GM18502 (cell line): ENCODE data around the gene ELK4.
"Not testable (repeated sequence)": the region's sequence is repeated elsewhere in the genome, so short reads cannot be mapped to it uniquely, and the experiment has no call there.

Source experiments
- ATAC-seq: cut with Tn5 transposase; IDR thresholded peaks from one replicate; pipeline ENCODE4 v1.9.1; 2021; ENCODE audit warnings: mild to moderate bottlenecking; ENCODE audit not compliant: unreplicated experiment, poor library complexity

Gene ELK4

DNA sequence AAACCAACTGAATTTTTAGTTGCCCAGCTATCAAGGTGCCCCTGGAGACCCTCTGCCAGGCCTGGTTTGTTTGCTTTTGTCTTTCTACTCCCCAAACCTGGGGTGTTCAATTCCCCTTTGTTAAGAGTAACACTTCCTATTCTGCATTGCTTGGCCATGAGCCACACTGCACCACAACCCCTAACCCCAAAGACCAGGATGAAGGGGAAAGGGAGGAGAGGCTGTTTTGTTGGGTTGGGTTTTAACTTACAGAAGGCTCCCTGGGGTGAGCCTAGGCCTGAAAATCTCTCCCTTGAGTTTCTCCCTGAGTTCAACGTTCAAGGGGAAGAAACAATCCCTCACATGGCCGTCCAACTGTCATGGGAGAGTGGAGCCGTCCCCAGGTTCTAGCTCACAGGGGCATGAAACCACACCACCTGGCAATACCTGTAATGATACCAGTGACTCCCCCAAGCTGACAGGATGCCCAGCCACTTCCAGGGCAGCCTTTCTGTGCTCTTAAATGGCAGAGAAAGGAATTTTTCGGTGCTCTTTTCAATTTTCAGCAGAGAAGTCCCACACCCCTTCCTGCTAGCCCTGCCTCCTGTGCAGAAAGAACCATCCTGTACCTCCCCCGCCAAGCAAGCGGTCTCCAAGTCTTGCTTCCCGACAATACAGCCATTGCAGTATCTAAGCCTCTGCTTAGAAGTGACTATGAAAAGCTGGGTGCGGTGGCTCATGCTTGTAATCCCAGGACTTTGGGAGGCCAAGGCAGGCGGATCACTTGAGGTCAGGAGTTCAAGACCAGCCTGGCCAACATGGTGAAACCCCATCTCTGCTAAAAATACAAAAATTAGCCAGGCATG, 33.6 kb upstream of the ELK4 start:
- no peak for ATAC-seq

- no peak for ATAC-seq
These were observed 32.7 kb upstream of the ELK4 start for GRCh38 chr1:205664399-205665017.

- no peak for ATAC-seq
These were observed 31.6 kb upstream of the ELK4 start for GRCh38 chr1:205663286-205663936.

DNA sequence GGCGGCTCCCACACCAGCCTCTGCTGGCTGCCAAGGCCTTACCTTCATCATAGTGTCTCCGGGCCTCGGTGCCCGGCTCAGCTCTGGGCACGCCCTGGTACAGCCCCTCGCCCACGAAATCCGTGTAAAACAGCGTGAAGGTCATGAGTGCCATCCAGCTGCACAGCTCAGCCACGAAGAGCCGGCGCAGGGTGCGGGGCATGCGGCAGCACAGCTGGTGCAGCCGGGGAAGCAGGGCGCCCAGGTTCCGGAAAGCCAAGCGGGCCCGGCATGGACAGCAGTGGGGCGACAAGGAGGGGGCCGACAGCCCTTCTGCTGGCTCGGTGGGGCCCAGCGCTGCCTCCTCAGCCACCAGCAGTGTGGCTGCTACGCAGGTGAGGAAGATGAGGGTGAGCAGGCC, 31.0 kb upstream of the ELK4 start:
- ATAC-seq, result no peak

DNA sequence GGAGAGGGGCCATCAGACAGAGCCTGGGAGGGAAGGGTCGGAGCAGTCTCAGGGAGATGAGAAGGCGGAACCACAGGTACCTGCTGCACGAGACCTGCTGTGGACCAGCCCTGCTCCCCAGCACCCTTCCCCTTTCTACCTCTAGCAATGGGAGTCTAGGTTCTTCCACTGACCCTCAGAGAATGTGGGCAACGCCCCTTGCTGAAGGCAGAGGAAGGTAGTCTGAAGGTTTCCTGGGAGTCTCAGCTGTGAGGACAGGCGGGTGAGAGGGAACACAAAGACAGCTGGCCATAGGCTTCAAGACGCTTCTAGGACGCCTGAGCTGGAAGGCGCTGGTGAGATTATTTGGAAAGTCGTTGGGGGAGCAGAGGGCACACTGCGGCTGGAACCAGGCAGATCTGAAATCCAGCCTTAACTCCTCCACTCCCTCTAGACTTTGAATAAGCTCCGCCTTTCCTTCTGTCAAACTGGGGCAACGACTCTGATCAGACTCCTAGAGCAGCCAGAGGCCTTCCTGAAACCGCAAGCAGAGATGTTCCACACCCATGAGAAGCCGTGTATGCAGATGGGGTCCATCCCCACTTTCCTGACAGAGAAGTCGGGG, 30.4 kb upstream of the ELK4 start:
- no peak for ATAC-seq

DNA sequence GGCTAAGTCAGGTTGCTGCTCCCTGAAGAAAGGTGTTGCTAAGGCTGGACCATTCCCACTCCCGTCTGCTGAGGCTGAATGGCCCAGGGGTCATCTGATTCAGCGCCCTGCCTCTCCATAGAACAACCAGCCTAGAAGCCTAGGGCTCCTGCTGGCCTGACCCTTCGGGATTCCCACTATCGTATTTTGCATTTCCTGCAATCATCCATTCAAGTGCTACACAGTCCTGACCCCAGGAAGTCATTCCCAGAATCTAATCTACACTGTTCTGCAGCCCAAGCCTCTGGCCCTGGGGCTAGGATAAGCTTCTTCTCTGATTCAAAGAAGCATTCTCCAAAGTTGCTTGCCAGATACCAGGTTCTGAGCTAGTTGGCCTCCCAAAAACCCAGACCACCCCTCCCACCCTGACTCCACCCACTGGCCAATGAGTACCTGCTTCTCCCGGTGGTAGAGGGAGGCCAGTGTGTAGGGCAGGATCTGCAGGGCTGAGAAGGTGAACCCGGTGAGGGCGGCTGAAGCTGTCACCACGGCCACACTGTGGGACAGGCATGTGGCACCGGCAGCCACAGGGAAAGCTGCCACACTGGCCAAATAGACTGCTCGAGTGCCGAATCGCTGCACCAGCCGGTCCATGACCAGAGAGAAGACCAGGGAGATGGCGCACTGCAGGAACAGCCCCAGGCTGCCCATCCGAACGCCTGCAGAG, 29.8 kb upstream of the ELK4 start:
- ATAC-seq, result no peak

DNA sequence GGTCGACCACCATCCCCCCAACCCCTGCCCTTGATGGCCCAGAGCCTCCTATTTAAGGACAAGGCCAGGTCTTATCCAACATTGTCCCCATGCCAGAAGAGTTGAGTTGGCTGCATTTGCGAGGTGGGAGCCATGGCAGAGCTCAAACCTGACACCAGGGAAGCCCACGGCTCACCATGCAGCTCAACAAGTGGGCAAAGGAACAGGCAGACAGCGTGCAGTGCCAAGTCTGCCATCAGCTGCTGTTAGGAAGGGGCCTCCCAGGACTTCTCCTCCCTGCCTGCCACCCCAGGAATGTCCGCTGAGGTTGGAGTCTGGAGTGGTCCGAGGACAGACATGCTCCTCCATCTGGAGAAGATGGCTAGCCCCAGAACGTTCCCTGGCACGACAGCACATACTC, 28.6 kb upstream of the ELK4 start:
- ATAC-seq, result no peak

- ATAC-seq, result peak; percentile 67
These were observed 27.3 kb upstream of the ELK4 start for GRCh38 chr1:205658943-205659581.

DNA sequence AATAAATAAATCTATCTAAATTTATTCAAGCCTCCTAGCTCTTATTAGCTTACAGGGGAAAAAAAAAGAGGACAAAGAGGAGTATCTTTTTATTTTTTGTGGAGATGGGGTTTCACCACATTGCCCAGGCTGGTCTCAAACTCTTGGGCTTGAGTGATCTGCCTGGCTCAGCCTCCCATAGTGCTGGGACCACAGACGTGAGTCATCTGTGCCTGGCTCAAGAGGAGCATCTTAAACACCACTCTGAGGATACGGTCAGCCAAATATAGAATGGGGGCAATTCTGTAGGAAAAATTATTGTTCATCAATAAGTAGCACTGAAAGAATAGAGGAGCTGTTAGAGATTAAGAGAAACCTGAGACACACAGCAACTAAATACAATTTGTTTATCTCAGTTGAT, 24.4 kb upstream of the ELK4 start:
- ATAC-seq, result no peak

GRCh38 chr1:205652984-205653383, 21.2 kb upstream of the ELK4 start:
- ATAC-seq, result no peak

DNA sequence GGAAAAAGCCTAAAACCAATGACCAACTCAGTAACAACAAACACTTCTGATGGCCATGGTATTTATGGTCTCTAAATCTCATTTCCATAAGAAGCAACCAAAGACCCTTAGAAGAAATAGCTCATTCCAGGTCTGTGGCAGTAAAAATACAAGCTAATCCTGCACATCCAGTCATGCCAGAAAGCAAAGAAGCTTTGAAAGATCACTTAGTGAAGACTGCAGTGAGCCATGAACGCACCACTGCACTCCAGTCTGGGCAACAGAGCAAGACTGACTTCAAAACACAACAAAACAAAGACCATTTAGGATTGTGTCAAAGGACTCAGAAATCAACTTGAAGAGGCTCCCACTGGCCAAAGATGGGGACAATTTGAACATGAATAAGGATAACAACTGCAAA, 18.4 kb upstream of the ELK4 start:
- no peak for ATAC-seq

- ATAC-seq, result no peak
These were observed 13.7 kb upstream of the ELK4 start for GRCh38 chr1:205645519-205645918.

DNA sequence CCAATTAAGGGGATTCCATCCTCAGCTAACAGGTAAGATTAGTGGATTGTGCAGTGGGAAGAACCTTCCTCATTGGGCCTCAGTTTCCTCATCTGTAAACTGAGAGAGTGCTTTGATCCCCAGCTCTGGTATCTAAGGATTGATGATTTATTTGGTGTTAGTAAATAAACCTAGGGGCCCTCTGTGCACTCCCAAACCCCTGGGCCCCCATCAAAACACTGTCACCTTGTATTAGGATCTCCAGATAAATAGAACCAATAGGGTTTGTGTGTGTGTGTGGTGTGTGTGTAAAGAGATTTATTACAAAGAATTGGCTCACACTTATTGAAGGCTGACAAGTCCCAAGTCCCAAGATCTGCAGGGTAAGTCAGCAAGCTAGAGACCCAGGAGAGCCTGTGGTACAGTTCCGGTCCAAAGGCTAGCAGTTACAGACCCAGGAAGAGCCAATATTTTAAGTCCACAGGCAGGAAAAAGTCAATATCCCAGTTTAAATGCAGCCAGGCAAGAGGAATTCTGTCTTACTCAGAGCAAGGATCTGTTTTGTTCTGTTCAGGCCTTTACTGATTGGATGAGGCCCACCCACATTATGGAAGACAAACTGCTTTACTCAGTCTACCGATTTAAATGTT, 11.0 kb upstream of the ELK4 start:
- ATAC-seq, result no peak

DNA sequence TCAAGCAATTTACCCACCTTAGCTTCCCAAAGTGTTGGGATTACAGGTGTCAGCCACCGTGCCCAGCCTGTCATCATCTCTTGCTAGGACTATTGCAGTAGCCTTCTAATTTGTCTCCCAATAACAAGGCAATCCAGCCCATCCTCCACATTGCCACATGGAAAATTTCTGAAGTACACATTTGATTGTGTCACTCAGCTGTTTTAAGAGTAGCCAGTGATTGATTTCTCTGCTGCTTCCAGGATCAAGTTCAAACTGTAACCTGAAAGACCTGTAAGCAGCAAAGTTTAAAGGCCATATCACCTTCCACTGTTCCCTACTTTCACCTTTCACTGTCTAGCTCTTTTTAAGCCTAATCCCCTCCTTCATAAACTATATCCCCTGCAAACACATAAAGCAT, 7.8 kb upstream of the ELK4 start:
- no peak for ATAC-seq

DNA sequence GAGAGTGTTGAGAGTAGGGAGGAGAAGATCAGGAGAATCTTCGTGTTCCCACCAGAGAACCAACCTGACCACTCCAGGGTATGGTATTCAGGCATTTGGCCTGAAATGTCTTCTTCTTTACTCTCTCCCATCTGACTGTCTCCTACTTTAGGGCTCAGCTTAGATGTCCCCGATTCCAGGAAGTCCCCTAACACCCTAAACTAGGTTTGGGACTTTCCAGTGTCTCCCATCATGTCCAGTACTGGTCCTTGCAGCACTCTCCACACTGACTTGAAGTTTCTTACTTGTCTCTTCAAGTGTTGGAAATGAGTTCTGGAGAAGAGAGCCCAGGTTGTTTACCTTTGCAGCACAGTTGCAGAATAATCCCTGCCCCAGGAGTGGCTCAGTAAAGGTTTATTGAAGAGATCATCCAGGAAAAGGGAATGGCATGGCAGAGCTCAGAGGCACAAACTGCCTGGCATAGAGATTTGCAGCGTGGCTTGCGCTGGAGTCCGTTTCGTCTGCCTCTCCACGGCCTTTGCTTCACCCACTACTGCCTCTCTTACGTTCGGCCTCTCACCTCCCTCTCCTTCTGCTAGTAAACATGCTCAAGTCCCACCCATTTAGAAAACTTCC, 6.2 kb upstream of the ELK4 start:
- no peak for ATAC-seq

DNA sequence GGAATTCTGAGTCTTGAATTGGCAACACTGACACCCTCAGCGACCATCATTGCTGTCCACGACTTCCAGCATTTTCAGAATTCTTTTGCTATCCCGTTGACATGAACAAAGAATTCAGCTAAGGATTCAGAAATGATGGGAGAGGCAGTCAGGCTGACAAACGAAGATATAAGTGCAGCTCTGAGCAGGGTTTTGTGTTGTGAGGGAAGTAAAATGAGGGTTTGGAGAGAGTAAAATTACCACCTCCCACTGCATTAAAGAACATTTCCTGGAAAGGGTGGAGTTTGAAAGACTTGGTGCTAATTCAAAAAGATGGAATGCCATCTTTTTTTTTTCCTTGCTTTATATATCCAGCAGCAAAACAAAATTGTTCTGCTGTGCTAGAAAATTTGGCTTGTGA, 4.9 kb upstream of the ELK4 start:
- no peak for ATAC-seq

DNA sequence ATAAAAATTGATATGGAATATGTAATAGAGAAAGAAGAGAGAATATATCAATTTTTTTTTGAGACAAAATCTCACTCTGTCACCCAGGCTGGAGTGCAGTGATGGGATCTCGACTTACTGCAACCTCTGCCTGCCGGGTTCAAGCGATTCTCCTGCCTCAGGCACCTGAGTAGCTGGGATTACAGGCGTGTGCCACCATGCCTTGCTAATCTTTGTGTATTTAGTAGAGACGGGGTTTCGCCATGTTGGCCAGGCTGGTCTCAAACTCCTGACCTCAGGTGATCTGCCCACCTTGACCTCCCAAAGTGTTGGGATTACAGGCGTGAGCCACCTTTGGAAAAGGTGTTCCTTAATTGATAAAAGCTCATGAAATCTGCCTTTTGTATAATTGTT, 4.3 kb upstream of the ELK4 start:
- not testable (repeated sequence) for ATAC-seq

DNA sequence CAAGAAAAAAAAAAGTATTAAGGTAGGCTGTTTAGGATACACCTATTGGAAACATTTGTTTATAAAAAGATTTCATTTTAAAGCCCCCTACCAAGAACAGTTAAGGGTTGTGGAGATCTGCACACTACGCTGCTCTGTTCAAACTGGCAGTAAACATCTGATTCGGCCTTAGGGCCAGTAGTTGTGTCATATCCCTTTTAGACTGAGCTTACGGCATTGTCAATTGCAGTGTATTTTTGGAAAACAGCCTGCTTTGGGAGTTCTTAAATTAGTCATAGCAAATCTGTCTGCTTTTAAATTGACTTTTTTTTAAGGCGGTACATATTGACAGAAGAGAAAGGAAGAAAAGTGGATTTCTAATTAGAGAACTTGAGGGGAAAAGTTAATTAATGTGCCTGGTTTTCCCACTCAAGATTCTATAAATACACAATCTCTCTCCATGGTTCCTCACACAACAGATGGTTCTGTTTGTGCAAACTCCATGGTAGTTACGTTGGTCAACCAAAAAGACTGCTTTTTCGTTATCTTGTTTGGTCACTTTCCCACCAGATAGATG, 1.7 kb upstream of the ELK4 start:
- ATAC-seq, result no peak

DNA sequence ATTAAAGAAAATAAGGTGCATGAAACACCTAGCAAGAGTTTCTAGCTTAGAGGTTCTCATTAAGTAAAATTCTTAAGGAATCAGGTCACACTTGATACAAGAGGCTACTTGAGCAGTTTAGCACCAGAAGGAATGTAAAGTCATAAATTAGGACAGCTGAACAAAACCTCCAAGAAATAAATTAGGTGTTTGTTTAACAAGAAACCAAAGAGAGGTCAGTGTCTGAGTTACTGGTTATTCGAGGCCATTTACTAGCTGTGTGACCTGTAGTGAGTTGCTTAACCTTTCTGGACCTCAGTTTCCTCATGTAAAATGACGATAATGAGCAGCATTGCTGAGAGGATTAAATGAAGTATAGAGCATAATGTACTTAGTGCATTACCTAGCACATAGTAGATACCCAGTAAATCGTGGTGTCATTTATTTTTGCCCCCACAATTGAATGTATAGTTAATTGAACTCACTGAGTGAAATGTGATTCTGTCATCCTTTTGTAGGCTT, 908 bp upstream of the ELK4 start:
- no peak for ATAC-seq
